ENCODE measurements around the gene PHLPP2. TPM values are rescaled to one million over a fixed set of nuclear protein-coding genes. Genes with fewer than 3 reads are reported as not detected.

PHLPP2 gene
- total and polyA plus RNA-seq, 7 donors = 8.2 to 19.0 (median 11.4) TPM

- no peak for DNase-seq
- no peak overlapping the region for H3K4me3 ChIP-seq
- peaks cover 6 to 85% (median 30%) of the 10 kb centered on the region in 4 donors for H3K36me3 ChIP-seq
- TF ChIP-seq EP300 (IDR thresholded peaks at IDR 0.05) = no peak
- no peak for TF ChIP-seq POLR2A (IDR thresholded peaks at IDR 0.05)
- no peak for TF ChIP-seq POLR2AphosphoS5 (IDR thresholded peaks at IDR 0.05)
- TF ChIP-seq CTCF (IDR thresholded peaks at IDR 0.05) = no peak
- no peaks in the 10 kb centered on the region for H3K27me3 ChIP-seq
- WGBS, 2 donors = 93 to 95% methylated on average over 5 of the region's 5 CpGs
- H3K27ac ChIP-seq = no peak overlapping the region
- H3K4me1 ChIP-seq = no peaks in the 10 kb centered on the region
- no peaks in the 10 kb centered on the region for H3K9me3 ChIP-seq
- intact Hi-C loops (cut with DNase I) = no loop called here
These were observed 51.5 kb downstream of the PHLPP2 start for GRCh38 chr16:71672803-71673581.

GRCh38 chr16:71672125-71672524 is 52.4 kb downstream of the PHLPP2 start:
- intact Hi-C loops (cut with DNase I) = no loop called here
- H3K36me3 ChIP-seq = peaks cover 6 to 78% (median 30%) of the 10 kb centered on the region in 4 donors
- DNase-seq = no peak

GRCh38 chr16:71671165-71671564 is 53.3 kb downstream of the PHLPP2 start:
- Histone ChIP-seq H3K27ac (no peak overlapping the region), H3K27me3 (no peaks in the 10 kb centered on the region), H3K4me1 (no peaks in the 10 kb centered on the region), H3K36me3 (peaks cover 6 to 78% (median 28%) of the 10 kb centered on the region in 4 donors), H3K4me3 (no peak overlapping the region), H3K9me3 (no peaks in the 10 kb centered on the region)
- DNase-seq = no peak
- WGBS, 2 donors = 96% methylated on average over 3 of the region's 3 CpGs
- intact Hi-C loops (cut with DNase I) = no loop called here
- TF ChIP-seq CTCF (IDR thresholded peaks at IDR 0.05) (no peak), POLR2A (IDR thresholded peaks at IDR 0.05) (no peak), EP300 (IDR thresholded peaks at IDR 0.05) (no peak), POLR2AphosphoS5 (IDR thresholded peaks at IDR 0.05) (no peak)

More at GRCh38 chr16:71672125-71672524, 52.4 kb downstream of the PHLPP2 start:
- no peaks in the 10 kb centered on the region for H3K27me3 ChIP-seq
- WGBS, 2 donors = 85 to 92% methylated on average over 3 of the region's 3 CpGs
- no peaks in the 10 kb centered on the region for H3K4me1 ChIP-seq
- H3K4me3 ChIP-seq = no peak overlapping the region
- TF ChIP-seq POLR2A (IDR thresholded peaks at IDR 0.05) (no peak), POLR2AphosphoS5 (IDR thresholded peaks at IDR 0.05) (no peak)
- H3K27ac ChIP-seq = no peak overlapping the region
- no peaks in the 10 kb centered on the region for H3K9me3 ChIP-seq

- TF ChIP-seq POLR2A (IDR thresholded peaks at IDR 0.05) (no peak), EP300 (IDR thresholded peaks at IDR 0.05) (no peak), POLR2AphosphoS5 (IDR thresholded peaks at IDR 0.05) (no peak), CTCF (IDR thresholded peaks at IDR 0.05) (no peak)
- peaks cover 6 to 78% (median 26%) of the 10 kb centered on the region in 4 donors for H3K36me3 ChIP-seq
- H3K27ac ChIP-seq = no peak overlapping the region
- WGBS, 2 donors = 22 to 67% methylated on average over 4 of the region's 4 CpGs
- intact Hi-C loops (cut with DNase I) = no loop called here
- H3K4me3 ChIP-seq = no peak overlapping the region
- H3K27me3 ChIP-seq = no peaks in the 10 kb centered on the region
- DNase-seq = no peak
- no peaks in the 10 kb centered on the region for H3K9me3 ChIP-seq
- no peaks in the 10 kb centered on the region for H3K4me1 ChIP-seq
These were observed 54.0 kb downstream of the PHLPP2 start for GRCh38 chr16:71670537-71670936.

- intact Hi-C loops (cut with DNase I) = no loop called here
- 60 to 85% methylated on average over 6 of the region's 6 CpGs for WGBS, 2 donors
- Histone ChIP-seq H3K4me1 (no peaks in the 10 kb centered on the region), H3K4me3 (no peak overlapping the region), H3K9me3 (no peaks in the 10 kb centered on the region), H3K27me3 (no peaks in the 10 kb centered on the region), H3K36me3 (peaks cover 6 to 78% (median 23%) of the 10 kb centered on the region in 4 donors), H3K27ac (no peak overlapping the region)
- TF ChIP-seq POLR2A (IDR thresholded peaks at IDR 0.05) (no peak), CTCF (IDR thresholded peaks at IDR 0.05) (no peak), EP300 (IDR thresholded peaks at IDR 0.05) (no peak), POLR2AphosphoS5 (IDR thresholded peaks at IDR 0.05) (no peak)
- no peak for DNase-seq
These were observed 54.5 kb downstream of the PHLPP2 start for GRCh38 chr16:71669926-71670536.
